ENCODE results near the gene PLOD2.

PLOD2 gene

DNA sequence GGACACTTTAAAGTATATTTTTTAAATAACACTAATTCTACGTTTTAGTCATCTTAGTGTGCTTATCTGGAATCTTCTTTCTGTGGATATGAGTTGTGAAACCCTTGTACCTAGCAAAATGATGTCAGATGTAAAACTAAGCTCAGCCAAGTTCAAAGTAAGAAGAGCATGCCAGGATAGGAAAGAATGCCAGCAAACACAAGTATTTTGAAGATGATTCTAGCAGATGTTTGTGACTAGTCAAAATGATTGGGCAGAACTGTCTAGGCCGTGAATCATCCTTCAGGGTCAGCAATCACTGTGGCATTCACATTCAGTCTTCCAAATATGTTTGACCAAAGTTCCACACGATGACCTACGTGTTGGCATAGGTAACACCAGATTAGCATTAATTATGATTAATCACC is 5.4 kb upstream of the PLOD2 start:
- DNase-seq (ENCODE audit: low read depth, low spot score), result no peak

DNA sequence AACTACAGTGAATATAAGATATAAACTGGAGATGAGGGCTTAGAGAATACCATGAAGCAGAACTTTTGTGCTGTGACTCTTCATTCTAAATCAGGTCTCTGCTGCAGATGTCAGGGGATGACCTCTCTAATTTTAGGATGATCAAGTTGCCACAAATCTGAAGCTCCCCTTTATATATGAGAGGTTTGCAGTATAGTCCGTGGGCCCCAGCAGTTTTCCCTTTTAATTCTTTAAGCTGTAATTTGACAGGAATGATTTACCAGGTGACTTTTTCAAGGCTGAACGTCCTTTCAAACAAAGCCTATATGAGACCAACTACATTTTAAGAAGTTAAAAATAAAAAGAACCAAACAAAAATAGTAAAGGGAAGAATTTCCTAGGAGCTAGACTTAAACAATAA is 4.9 kb upstream of the PLOD2 start:
- DNase-seq (ENCODE audit: low read depth, low spot score), result no peak

GRCh38 chr3:146164971-146165769 is 4.2 kb upstream of the PLOD2 start:
- no peak for DNase-seq (ENCODE audit: low read depth, low spot score)

GRCh38 chr3:146164506-146164905 is 3.5 kb upstream of the PLOD2 start:
- no peak for DNase-seq (ENCODE audit: low read depth, low spot score)

DNA sequence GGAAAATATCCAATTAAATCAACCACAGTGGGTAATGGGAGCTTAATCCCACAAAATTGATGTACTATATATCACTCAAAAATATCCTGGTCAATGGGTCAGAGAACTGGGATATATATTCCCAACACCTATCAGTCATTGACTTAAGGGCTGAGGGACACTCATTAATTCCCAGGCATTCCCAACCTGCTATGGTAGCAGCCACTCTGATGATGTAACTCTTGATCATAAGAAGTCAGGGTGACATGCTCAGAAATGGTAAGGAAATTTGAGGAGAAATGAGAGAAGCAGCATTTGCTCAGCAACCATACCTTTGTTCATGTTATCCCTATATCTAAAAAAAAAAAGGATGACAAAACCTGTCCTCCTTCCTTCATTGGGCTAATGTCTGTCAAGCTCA is 3.1 kb upstream of the PLOD2 start:
- DNase-seq (ENCODE audit: low read depth, low spot score), result no peak

DNA sequence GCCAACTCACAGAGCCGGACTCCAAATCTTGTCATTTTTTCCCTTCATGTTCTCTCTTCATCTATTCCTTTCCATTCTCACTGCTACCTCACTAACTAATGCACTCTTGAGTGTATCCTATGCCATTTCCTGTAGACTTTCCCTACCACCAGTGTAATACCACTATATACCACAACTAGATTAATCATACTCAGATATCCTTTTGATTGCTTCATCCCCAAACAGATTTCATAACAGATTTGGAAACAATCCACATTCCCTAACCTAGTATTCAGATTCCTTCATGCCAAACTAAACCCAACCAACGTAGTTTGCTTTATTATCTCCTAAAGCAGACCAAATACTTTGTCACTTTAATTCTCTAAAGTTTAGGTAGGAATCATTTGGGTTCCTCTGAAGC is 2.6 kb upstream of the PLOD2 start:
- DNase-seq (ENCODE audit: low read depth, low spot score), result no peak

DNA sequence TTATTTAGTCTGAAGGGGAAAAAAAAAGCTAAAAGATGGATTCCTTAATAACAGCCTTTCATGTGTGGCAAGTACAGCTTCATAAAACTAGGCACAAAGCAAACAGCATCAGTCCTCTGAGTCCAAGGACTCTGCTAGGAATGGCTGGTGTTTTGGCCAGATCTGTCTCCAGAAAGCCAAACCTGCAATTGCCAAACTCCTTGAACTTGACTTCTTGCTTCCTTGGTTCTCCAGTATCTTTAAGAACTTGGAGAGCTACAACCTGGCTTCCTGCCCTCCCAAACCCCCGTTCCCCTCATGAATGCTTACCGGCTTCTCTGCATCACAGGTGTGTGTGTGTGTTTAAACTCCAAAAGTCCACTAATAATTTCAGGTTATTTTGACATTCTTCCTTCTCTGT is 1.6 kb upstream of the PLOD2 start:
- DNase-seq (ENCODE audit: low read depth, low spot score), result no peak

DNA sequence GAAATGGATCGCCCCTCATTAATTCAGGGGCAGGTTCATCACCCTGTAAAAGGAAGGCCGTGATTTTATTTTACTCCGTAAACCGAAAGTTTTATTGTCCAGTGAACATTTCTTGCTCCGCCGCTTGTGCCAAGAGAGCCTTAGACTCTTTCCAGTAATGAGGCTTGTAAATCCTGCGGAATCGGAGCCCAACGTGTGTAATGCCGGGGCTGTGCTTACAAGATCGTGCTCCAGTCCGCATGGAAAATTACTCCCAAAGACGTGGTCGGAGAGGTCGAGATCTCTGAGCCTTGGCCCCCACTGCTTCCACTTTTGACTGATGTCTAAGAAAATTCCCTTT is 649 bp upstream of the PLOD2 start:
- no peak for DNase-seq (ENCODE audit: low read depth, low spot score)

DNA sequence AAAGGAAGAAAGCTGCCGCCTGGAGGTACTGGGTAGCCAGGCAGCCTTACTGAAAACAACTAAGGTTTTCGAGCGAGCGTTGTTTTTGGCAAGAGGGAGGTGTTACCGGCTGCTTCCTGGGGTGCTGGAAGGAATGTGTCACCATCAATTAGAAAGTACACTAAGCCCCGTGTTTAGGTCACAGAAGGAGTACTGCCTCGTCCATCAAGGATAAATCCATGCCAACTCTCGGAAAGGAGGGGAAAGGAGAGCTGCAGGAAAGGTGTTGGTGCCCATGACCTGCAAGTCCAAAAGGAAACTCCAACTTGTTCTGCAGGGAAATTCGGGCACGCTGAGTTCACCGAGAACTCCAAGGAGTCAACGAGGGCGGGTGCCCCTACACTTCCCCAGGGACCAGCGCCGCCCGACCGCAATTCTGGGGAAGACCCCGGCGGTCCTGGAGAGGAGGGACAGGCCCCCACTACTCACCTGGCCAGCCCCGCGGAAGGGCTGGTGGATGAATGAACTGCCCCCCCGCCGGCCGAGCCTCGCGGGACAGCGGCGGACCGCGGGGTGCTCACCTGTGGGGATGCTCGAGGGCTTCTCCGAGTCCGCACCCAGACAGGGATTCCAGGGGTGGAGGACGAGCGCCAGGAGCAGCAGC is 542 bp downstream of the PLOD2 start:
- DNase-seq (ENCODE audit: low read depth, low spot score), result no peak

GRCh38 chr3:146159616-146160320 is 1.2 kb downstream of the PLOD2 start:
- no peak for DNase-seq (ENCODE audit: low read depth, low spot score)

GRCh38 chr3:146159037-146159436 is 1.9 kb downstream of the PLOD2 start:
- no peak for DNase-seq (ENCODE audit: low read depth, low spot score)

DNA sequence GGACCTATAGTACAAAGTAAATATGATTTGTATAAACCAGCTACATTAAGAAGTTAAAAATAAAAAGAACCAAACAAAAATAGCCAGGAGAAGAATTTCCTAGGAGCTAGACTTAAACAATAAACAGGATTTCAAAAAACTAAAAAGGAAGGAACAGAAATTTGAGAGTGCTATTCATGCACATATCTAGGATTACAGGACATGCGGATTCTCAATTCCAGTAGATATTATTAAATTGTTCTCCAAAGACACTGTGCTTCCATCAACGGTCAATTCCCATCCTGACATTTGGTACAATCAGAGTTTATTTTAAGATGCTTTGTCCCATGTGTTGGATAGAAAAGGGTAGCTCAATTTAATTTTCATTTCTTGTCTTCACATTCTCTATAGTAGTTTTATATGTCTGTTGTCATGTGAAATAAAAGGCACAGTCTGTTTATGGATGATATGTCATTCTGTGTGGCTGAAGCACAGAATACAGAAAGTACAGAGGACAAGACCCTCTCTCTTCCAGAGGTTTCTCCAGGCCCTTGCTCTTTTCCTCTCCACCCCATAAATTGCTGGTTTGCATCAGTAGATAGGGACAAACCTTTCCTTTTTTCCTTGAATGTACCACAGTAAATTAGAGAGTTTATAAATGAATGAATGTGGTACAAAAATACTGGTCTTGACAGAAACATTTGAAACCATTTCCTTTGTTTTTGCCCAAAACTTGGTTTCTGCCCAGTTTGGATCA is 3.5 kb downstream of the PLOD2 start:
- DNase-seq (ENCODE audit: low read depth, low spot score), result no peak

- DNase-seq (ENCODE audit: low read depth, low spot score), result no peak
Observed at GRCh38 chr3:146156666-146157314, 4.2 kb downstream of the PLOD2 start.

DNA sequence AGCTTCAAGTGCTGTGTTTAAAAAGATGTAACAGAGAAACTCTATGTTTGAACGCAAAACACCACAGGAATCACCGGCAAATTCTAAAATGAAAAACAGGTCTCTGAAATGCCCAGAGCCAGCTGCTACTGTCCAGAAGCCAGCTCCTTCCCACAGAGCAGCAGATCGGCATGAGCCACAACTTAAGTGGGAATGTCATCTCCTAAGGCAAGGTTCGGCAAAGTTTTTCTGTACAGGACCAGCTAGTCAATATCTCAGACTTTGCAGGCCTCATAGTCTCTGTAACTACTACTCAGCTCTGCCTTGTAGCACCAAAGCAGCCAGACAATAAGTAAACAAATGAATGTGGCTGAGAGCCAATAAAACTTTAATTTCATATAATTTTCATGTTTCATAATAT is 4.9 kb downstream of the PLOD2 start:
- DNase-seq (ENCODE audit: low read depth, low spot score), result no peak

DNA sequence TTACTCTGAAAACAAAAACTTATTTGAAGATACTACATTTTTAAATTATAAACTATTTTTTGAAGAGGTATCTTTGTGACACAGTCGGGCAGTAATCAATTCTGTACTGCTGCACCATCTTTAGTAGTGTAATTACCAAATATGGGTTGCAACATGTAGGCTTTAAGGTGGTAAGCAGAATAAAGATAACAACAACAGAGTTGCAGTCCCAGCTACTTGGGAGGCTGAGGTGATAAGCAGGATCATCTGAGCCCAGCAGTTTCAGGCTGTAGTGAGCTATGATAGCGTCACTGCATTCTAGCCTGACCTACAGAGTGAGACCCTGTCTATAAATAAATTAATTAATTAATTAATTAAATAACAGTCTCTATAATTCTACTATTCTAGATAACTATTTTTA is 6.0 kb downstream of the PLOD2 start:
- no peak for DNase-seq (ENCODE audit: low read depth, low spot score)

GRCh38 chr3:146154316-146154715 is 6.7 kb downstream of the PLOD2 start:
- DNase-seq (ENCODE audit: low read depth, low spot score), result no peak

DNA sequence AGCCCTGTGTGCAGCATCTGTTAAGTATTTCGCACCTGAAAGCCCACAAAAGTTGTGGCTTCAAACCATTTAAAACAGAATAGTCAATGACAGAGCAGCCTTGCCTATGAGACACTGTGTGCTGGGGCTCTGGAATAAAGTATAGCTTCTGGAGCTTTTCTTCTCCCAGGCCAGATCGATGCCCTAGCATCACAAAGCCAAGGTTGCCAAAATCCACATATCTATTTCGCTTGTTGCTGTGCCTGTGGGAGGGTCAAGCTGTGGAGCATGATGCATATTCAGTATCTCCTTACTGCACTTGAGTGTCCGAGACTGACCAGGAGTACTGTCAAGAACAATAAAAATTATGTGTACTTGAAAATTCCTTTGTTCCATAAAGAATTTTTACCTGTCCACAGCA is 7.6 kb downstream of the PLOD2 start:
- DNase-seq (ENCODE audit: low read depth, low spot score), result no peak

GRCh38 chr3:146152834-146153233 is 8.2 kb downstream of the PLOD2 start:
- no peak for DNase-seq (ENCODE audit: low read depth, low spot score)

DNA sequence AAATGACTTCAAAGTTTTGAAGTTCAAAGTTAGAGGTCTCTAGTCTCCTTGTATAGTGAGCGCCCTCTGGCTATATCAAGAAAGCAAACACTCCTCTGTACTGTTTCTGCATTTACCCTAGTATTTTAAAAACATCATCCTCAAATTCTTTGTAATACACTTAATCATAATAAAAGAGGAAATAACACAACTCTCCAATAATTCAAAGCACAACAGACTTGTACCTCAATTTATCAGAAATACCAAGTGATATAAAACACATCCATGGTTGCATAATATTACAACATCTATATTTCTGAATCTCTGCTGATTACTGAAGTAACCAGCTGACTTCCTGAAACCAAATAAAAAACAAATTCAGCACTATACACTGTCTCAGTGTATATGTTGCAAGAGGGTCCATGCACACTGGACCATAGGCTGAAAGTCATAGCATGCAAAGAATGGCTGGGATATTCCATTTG is 12.5 kb downstream of the PLOD2 start:
- DNase-seq (ENCODE audit: low read depth, low spot score), result no peak

DNA sequence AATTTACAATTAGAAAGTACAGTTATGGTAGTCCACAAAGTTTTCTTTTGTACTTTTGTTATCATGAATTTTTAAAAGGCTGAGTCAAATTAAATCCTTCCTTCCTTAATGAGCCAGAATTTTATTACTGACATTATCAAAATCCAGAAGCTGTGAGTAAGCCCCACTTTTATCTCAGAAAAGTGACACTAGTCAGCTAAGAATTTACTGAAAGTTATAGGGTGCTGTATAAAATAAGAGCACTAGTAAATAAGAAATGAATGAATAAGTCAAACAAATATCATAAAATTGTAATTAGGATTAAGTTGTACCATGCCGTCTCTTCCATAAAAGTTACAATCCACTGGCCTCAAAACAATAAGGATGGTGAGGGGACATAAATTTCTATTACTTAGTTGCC is 15.3 kb downstream of the PLOD2 start:
- DNase-seq (ENCODE audit: low read depth, low spot score), result no peak

DNA sequence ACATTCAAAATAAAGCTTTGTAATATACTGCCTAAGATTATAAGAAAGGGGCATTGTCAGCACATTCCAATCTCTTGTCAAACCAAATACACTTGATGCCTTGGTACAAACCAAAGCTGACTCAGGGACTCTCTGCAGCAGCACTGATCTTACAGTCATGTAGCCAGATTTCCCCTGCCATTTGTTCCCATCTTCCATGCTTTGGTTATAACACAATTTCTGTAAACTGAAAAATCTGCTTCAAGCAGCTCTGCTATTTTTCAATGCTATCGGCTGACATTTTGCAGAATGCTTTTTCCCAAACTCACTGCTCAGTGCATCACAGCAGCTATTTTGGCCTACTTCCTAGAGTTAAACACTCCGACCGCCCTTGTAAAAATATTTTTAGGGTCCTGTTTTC is 18.2 kb downstream of the PLOD2 start:
- no peak for DNase-seq (ENCODE audit: low read depth, low spot score)

All from activated CD4-positive, CD25-positive, alpha-beta regulatory T cell treated with anti-CD3 and anti-CD28 coated beads, Interleukin-2, amount 50 U/mL, for 16 hours (primary cell).